Suprapubic skin (tissue), 4 donors: Measurements from ENCODE around the gene DKK3. TPM values are rescaled to one million over a fixed set of nuclear protein-coding genes. Genes with fewer than 3 reads are reported as not detected.

ENCODE experiments used
- DNase-seq, 2 donors: peaks; one replicate each; pipeline ENCODE4 v3.0.0-alpha.2; 2019; ENCODE audit warnings: low spot score in 2 of 2
- H3K27ac ChIP-seq: fragments of 200-600 bp; sonication (generic); one replicate; pipeline ENCODE4 v1.5.1; 2019
- H3K27me3 ChIP-seq: fragments of 200-600 bp; sonication (generic); one replicate; pipeline ENCODE4 v1.5.1; 2019
- H3K36me3 ChIP-seq: fragments of 200-600 bp; sonication (generic); one replicate; pipeline ENCODE4 v1.5.1; 2019
- H3K4me1 ChIP-seq: fragments of 200-600 bp; sonication (generic); one replicate; pipeline ENCODE4 v1.5.1; 2019
- H3K4me3 ChIP-seq: fragments of 200-600 bp; sonication (generic); one replicate; pipeline ENCODE4 v1.5.1; 2019; ENCODE audit warnings: mild to moderate bottlenecking
- H3K9me3 ChIP-seq: fragments of 200-600 bp; sonication (generic); one replicate; pipeline ENCODE4 v1.5.1; 2019
- EP300 ChIP-seq: sonication (generic); formaldehyde crosslinking; IDR thresholded peaks from one replicate; pipeline ENCODE4 v1.6.1; 2017; ENCODE audit warnings: antibody characterized with exemption
- POLR2A ChIP-seq, 2 donors: fragments of 450-650 bp; IDR thresholded peaks; one replicate each; pipeline ENCODE4 v1.6.1; 2017; ENCODE audit warnings: antibody characterized with exemption in 2 of 2, mild to moderate bottlenecking in 2 of 2, moderate library complexity in 2 of 2
- POLR2AphosphoS5 ChIP-seq, 3 donors: sonication (generic); formaldehyde crosslinking; IDR thresholded peaks; one replicate each; pipeline ENCODE4 v1.6.1; 2017; ENCODE audit warnings: antibody characterized with exemption in 3 of 3
- WGBS: methylation state at CpG from one replicate; pipeline ENCODE4 v1.1.5; 2018; 5-methylcytosine and 5-hydroxymethylcytosine counted together
- total RNA-seq, 4 donors: library from RNA; depleted of rRNA; stranded (reverse); fragments of >200 nt; gene quantifications; one replicate each; pipeline ENCODE4 v1.1.0, GENCODE V29; 2016
- TF ChIP-seq, protein P1 (sequence below), 2 donors: fragments of 200-600 bp in 1 of 2; fragments of 450-650 bp in 1 of 2; sonication (generic) in 1 of 2; IDR thresholded peaks; one replicate each; pipeline ENCODE4 v1.5.1; 2016 to 2019; ENCODE audit warnings: antibody characterized with exemption in 2 of 2, mild to moderate bottlenecking in 1 of 2, moderate library complexity in 1 of 2

DKK3 gene
- total RNA-seq, 4 donors from 2014 or later, result 105 to 152 (median 137) TPM

DNA sequence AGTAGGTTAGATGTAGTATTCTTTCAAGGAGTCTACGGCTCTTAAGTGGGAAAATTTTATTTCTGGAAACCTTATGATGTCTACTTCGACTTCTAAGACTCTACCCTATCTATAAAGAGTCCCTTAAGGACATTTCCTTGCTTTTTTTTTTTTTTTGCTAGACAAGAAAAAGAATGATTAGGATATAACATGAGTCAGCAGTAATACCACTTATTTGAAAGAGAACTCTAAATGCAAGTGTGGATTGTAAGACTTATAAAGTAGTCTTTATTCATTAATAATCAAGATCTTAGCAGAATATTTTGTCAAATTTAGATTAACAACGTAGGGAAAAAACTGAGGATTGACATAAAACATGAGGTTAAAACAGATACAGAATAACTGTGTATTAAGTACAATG lies 71.0 kb downstream of the DKK3 start:
- Histone ChIP-seq H3K27ac (no peak overlapping the region), H3K4me3 (no peak overlapping the region), H3K4me1 (no peaks in the 10 kb centered on the region), H3K9me3 (no peaks in the 10 kb centered on the region), H3K36me3 (peaks cover 63% of the 10 kb centered on the region), H3K27me3 (no peaks in the 10 kb centered on the region)
- TF ChIP-seq, protein P1, sequence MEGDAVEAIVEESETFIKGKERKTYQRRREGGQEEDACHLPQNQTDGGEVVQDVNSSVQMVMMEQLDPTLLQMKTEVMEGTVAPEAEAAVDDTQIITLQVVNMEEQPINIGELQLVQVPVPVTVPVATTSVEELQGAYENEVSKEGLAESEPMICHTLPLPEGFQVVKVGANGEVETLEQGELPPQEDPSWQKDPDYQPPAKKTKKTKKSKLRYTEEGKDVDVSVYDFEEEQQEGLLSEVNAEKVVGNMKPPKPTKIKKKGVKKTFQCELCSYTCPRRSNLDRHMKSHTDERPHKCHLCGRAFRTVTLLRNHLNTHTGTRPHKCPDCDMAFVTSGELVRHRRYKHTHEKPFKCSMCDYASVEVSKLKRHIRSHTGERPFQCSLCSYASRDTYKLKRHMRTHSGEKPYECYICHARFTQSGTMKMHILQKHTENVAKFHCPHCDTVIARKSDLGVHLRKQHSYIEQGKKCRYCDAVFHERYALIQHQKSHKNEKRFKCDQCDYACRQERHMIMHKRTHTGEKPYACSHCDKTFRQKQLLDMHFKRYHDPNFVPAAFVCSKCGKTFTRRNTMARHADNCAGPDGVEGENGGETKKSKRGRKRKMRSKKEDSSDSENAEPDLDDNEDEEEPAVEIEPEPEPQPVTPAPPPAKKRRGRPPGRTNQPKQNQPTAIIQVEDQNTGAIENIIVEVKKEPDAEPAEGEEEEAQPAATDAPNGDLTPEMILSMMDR (IDR thresholded peaks at IDR 0.05), result no peak
- TF ChIP-seq POLR2AphosphoS5 (IDR thresholded peaks at IDR 0.05) (no peak), POLR2A (IDR thresholded peaks at IDR 0.05) (no peak), EP300 (no peak)
- WGBS, result 80% methylated on average over 3 of the region's 3 CpGs
- no peak for DNase-seq

DNA sequence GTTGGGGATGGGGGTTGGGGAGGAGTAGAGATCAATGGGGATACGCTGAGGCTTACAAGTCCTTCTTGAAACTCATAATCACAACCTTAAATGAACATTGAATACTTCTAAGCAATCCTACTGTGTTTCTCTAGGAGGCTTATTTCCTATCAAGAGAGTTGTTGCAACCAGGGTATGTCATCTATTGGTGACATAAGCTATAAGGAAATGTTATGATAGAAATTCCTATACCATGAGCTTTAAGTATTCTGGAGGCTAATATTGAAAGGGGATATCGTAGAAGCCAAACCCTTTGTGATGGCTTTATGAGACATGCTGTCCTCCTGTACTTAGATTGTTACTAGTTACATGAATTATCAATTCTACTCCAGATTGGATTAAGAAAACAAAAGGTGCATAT lies 72.9 kb downstream of the DKK3 start:
- peaks cover 56% of the 10 kb centered on the region for H3K36me3 ChIP-seq

DNA sequence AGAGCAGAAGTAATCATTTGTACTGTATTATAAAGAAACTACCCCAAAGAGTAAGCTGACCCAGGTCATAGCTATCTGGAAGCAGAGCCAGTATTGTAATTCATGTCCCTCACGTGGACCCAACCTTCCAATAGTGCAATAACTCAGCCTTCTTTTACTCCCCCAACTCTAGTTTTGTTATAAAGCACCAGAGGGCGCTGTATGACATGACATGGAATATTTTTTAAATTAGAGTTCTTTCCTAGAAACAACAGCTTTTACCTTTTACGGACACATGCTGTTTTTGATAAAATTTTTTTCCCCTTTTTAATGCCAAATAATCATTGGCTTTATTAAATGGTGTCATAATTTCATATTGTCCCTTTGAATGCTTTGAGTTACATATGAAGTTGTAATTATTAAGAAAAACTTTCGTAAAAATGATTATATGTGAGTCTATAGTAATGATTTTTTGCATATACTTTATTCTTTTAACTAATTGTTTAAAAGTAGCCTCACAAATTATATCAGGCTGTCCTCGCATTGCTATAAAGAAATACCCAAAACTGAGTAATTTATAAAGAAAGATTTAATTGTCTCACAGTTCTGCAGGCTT lies 76.9 kb downstream of the DKK3 start:
- H3K27ac ChIP-seq, result no peak overlapping the region
- peaks cover 45% of the 10 kb centered on the region for H3K36me3 ChIP-seq
- 48% methylated on average over 5 of the region's 5 CpGs for WGBS
- H3K4me3 ChIP-seq, result no peak overlapping the region
- DNase-seq, result no peak
- TF ChIP-seq EP300 (no peak), POLR2A (IDR thresholded peaks at IDR 0.05) (no peak), POLR2AphosphoS5 (IDR thresholded peaks at IDR 0.05) (no peak)
- TF ChIP-seq, protein P1 (IDR thresholded peaks at IDR 0.05), result peak; percentile 49 to 67
- no peaks in the 10 kb centered on the region for H3K27me3 ChIP-seq
- no peaks in the 10 kb centered on the region for H3K9me3 ChIP-seq
- H3K4me1 ChIP-seq, result no peaks in the 10 kb centered on the region

More for the DNA sequence above, 72.9 kb downstream of the DKK3 start:
- WGBS, result 100% methylated on average over 2 of the region's 2 CpGs
- Histone ChIP-seq H3K9me3 (no peaks in the 10 kb centered on the region), H3K4me3 (no peak overlapping the region), H3K4me1 (no peaks in the 10 kb centered on the region), H3K27me3 (no peaks in the 10 kb centered on the region), H3K27ac (no peak overlapping the region)
- DNase-seq, result no peak
- TF ChIP-seq POLR2A (IDR thresholded peaks at IDR 0.05) (no peak), POLR2AphosphoS5 (IDR thresholded peaks at IDR 0.05) (no peak), EP300 (no peak)
- TF ChIP-seq, protein P1 (IDR thresholded peaks at IDR 0.05), result no peak

DNA sequence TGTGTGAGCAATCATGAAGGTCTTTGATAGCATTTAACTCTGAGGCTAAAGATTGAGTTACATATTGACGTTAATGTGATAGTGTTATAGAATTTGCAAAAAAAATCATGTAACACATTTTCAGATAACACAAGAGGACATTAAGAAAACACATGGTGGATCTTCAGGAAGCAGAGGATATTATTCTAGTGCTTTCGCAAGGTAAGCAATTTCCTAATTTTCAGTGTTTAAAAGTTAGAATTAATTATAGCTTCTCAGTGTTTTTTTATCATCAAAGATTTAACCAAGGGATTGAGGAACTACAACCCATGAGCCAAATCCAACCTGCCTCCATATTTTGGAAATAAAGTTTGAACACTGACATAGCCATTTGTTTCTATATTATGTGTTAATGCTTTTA lies 78.5 kb downstream of the DKK3 start:
- Histone ChIP-seq H3K27me3 (no peaks in the 10 kb centered on the region), H3K9me3 (no peaks in the 10 kb centered on the region), H3K36me3 (peaks cover 42% of the 10 kb centered on the region), H3K27ac (no peak overlapping the region), H3K4me3 (no peak overlapping the region), H3K4me1 (no peaks in the 10 kb centered on the region)
- DNase-seq, result no peak
- no peak for TF ChIP-seq POLR2A (IDR thresholded peaks at IDR 0.05)
- TF ChIP-seq EP300, result no peak
- TF ChIP-seq POLR2AphosphoS5 (IDR thresholded peaks at IDR 0.05), result no peak
- TF ChIP-seq, protein P1 (IDR thresholded peaks at IDR 0.05), result no peak
- WGBS, result 89% methylated on average over 2 of the region's 2 CpGs

DNA sequence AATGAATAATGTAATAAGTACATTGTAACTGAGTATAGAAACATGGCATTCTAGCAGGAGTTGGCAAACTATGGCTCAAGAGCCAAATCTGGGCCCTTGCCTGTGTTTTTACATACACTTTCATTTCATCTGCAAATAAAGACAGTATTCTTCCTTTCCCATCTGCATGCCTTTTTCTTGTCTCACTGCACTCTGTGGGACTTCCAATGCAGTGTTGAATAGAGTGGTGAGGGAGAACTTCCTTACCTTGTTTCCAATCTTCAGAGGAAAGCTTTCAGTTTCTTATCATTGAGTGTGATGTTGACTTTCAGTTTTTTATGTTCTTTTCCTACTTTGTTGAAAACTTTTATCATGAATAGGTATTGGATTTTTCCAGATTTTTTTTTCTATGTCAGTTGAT lies 84.6 kb downstream of the DKK3 start:
- no peak overlapping the region for H3K4me3 ChIP-seq
- H3K36me3 ChIP-seq, result peaks cover 10% of the 10 kb centered on the region
- no peaks in the 10 kb centered on the region for H3K27me3 ChIP-seq
- no peaks in the 10 kb centered on the region for H3K9me3 ChIP-seq
- no peak for TF ChIP-seq POLR2A (IDR thresholded peaks at IDR 0.05)
- no peak for TF ChIP-seq EP300
- TF ChIP-seq, protein P1 (IDR thresholded peaks at IDR 0.05), result no peak
- TF ChIP-seq POLR2AphosphoS5 (IDR thresholded peaks at IDR 0.05), result no peak
- no peaks in the 10 kb centered on the region for H3K4me1 ChIP-seq
- no peak for DNase-seq
- no peak overlapping the region for H3K27ac ChIP-seq
